GM21529 (cell line): ENCODE measurements around the gene HIC1.

Experiments
- ATAC-seq: cut with Tn5 transposase; IDR thresholded peaks from one replicate; pipeline ENCODE4 v1.9.1; 2021; ENCODE audit not compliant: unreplicated experiment

HIC1 gene

DNA sequence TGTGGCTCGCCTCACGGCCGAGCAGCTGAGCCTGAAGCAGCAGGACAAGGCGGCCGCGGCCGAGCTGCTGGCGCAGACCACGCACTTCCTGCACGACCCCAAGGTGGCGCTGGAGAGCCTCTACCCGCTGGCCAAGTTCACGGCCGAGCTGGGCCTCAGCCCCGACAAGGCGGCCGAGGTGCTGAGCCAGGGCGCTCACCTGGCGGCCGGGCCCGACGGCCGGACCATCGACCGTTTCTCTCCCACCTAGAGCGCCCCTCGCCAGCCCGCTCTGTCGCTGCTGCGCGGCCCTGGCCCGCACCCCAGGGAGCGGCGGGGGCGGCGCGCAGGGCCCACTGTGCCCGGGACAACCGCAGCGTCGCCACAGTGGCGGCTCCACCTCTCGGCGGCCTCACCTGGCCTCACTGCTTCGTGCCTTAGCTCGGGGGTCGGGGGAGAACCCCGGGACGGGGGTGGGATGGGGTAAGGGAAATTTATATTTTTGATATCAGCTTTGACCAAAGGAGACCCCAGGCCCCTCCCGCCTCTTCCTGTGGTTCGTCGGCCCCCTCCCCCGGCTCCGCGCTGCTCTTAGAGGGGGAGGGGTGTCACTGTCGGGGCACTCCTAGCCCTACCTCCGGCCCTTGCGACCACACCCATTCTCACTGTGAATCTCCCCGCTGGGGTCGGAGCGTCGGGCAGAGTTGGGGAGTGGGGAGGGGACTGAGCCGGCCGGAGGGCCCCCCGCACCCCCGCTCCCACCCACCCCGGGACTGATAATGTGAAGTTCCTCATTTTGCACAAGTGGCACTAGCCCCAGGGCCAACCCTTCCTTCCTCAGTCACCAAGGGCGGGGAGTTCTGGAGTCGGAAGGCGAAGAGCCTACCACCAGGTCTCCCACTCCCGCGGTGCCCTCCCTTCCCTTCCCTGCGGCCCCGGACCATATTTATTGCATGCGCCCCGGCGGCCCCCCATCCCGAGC, 4.0 kb downstream of the HIC1 start:
- ATAC-seq = no peak

DNA sequence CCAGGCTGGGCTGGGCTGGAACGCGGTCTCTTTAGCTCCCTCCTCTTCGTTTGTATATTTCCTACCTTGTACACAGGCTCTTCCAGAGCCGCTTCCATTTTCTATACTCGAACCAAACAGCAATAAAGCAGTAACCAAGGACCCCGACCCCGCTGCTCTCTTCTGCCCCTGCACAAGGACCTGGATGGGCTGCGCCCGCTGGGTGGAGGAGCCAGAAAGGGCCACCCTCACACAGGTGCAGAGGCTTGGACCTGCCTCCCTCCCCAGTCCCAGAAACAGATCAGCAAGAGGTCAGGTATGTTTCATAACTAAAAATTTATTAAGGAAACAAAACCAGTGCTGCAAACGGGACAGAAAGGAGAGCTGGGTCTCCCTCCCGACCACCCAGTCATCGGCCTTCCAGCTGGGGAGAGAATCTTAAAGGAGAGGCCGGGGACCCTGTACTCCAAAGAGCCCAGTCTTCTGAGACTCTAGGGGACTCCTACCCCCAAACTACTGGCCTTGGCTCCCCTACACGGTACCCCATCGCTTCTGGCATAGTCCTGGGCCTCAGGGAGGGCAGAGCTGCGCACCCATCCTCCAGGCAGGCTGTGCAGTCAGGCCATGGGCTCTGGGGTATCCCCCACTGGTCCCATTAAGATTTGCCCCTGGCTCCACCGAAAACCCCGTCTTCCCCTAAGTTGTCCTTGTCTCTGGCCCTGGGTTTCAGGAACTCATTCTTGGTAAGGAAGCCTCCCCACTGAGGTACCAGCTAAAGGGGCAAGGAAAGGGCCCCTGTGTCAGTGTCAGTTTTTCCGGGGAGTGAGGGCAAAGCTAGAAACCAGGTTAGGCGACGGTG, 4.9 kb downstream of the HIC1 start:
- no peak for ATAC-seq

DNA sequence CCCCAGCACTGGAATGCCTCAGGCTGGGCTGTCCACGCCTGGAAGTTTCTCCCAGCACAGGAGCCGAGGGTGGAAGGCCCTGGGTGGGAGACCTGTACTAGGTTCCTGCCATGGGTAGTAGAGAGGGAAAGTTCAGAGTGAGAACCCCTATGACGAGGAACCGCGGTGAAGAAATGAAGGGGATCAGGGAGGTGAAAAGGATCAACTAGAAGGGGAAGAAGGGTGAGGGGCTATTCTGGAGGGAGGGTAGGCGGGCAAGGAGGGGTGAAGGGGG, 5.4 kb downstream of the HIC1 start:
- no peak for ATAC-seq

DNA sequence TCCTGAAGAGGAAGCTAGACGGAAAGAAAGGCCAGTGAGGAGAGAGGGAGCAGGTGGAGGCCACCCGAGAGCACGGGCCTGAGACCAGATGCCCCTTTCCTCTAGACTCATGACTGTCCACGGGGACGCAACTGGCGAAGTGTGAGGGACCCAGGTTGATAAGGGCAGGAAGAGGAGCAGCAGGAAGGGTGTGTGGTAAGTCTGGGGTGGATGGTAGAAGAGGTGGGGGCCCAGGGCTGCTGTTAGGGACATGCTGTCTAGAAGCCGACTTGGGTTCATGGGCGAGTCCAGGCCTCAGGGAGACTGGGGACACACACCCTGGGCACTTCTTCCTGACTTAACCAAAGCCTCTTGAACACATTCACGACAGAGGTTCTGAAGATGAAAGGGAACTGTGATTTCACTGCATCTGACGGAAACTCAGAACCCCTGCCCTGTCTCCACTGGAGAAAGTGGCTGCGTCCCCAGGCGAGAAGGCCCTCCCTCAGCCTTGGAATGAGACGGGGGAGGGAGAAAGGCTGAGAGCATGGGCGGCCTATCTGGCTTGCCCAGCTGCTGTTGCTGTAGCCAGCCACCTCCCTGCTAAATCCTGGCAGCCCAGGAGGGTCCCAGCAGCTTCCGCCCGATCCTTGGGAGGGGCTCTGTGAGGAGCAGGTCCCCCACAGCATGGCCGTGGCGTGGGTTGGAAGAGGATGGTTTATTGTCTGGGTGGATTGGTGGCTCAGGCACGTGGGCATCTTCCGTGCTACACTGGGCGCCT, 6.0 kb downstream of the HIC1 start:
- ATAC-seq = no peak

DNA sequence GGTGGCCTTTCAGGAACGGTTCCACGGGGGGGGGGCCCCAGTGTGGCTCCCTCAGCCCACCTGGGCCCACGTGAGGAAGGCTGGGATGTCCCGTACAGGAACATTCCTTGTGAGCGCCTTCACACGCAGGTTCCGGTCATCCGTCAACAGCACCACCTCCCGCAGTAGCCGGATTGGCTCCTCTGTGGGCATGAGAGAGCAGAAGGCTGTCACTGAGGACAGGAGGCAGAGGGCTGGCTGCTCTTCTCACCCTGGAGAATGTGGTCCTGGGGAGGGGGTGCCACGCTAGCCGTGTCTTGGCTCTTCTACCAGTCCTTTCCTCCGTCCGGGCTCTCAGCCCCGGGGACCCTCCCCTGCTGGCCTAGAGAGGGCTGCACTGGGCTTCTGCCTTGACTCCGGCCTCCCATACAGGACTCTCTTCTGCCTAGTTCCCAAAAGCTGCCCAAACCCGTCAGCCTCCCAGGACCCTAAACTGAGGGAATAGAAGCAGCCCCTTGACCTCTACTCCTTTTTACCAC, 6.6 kb downstream of the HIC1 start:
- no peak for ATAC-seq

DNA sequence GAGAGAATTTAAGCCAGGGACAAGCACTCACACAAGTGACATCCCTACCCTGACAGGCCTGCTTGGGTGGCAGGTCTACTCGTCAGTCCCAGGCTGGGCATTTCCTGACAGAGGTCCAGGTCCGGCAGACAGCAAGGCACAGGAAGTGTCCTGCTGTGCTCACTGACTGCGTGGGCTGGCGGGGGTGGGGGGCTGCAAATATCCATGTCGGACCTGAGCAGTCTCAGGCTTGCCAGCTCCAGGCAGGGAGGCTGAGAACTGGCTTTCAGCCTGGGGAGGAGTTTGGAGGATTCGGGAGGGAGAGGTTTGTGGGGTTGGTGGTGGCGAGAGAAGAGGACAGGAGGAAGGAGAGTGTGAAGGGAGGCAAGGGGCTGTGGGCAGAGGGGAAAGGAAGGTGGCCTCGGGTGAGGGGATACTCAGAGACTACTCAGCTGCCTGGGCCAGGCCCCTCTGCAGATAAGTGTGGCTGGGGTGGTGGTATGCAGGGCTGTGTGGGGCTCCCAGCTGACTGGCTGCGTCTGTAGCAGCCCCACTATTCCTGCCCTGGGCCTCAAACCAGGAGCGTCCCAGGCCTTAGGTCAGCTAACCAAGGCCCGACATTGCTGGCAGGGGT, 7.8 kb downstream of the HIC1 start:
- ATAC-seq = no peak

DNA sequence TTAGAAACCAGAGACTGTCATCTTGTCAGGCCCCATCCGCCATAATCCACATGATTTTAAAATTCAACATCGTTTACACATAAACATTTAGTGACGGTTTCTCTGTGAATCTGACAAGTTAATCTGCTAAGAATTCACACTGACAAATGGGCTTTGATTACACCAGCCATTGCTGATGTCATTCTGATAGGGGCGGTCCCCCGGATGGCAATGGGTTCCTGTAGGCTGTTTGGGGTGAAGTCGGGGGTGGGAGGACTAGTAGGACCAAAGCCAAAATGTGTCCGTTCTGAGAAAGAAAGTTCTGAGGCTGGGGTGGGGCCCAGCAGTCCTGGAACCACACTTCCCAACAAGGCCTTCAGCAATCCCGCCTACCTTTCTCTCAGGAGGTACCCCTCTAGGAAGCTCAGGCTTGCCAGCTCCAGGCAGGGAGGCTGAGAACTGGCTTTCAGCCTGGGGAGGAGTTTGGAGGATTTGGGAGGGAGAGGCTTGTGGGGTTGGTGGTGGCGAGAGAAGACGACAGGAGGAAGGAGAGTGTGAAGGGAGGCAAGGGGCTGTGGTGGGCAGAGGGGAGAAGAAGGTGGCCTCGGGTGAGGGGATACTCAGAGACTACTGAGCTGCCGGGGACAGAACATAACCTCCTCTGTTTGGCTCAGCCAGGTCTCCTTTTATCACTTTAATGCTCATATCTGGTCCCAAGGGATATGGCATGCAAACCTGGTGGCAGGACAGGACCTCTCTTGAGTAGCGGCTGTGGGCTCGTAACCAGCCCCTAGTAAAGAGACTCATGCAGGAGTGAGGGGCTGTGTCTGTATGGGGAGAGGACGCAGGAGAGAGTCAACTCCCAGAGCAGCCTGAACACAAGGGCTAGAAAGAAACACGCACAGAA, 8.6 kb downstream of the HIC1 start:
- ATAC-seq = no peak

DNA sequence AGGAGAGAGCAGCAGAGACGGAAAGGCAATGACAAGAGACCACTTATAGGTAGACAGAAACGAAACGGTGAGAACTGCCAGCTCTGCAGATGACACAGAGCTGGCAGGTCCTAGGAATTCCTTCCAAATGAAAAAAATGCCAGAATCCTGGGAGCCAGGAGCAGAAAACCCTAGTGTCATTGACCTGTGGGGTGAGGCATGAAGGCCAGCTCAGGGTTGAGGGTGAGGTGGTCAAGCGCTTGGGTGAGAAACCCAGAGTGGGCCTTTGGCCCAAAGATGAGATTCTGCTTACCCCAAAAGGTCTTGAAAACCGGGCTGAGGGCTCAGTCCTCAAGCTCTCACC, 9.2 kb downstream of the HIC1 start:
- no peak for ATAC-seq

DNA sequence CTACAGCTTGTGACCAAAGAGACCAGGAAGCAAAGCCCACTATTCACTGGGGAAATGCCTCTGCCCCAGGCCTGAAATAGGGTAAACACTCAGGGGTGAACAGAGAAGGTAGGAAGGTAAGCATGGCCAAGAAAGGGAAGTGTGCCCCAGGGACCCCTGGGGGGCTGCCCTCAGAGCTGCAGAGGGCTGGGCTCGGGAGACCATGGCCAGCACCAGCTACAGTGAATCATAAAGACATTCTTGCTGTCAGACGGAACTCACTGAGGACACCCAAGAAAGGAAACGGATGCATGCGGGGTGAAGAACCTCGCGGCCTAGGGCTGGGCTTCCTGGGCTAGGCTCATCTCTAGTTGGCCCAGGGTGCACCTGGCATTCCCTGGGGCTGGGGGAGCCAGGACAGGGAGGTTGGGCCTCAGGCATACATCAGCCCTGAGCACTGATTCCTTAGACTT, 9.6 kb downstream of the HIC1 start:
- no peak for ATAC-seq

DNA sequence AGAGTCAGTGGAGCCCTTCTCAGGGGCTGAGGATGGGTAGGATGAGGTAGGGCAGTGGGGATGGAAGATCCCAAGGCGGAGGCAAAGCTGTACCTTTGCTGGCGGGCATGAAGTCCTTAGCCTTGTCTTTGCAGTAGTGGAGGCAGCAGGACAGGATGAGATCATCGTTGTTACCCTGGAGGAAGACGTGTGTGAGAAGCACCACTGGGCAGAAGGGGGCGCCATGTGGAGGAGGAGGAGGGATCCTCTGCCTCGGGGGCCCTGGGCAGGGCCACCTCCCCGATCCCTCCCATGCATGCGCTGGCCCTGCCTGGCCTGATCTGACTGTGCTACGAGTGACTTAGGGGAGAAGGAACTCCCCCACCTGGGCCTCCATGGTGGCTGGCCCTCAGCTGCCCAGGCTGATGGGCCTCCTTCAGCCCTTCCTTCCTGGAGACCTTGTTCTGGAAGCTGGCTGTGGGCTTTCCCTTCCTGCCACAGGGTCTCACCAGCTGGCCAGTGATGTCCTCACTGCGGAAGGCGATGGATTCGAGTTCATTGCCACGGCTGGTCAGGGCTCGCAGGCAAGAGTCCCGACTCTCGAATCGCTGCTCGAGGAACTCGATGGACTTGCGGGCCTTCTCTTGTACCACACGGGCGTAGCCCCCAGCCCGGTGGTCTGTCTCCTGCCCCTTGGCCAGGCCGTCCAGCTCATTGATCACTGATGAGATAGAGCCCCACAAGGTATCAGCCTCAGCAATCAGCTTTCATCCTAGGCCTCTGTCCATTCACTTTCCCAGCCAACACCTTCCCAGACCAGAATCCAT, 10.3 kb downstream of the HIC1 start:
- no peak for ATAC-seq

DNA sequence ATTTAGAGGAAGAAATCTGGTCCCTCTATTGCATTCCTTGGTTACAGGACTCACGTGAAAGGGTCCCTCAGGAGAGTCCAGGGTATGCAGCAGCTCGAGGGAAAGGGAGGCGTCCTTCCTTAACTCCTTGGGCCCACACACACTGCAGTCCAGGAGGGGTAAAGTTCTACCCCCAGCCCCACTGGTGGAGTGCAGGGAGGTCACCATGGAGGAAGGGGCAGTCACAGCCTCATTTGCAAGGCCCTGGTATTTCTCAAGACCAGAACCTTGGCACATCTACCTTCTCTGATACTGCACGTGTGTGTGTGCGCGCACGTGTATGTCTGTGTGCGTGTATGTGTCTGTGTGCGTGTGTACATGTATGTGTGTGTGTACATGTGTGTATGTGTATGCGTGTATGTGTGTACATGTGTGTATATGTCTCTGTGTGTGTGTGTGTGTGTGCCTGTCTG, 11.1 kb downstream of the HIC1 start:
- no peak for ATAC-seq

DNA sequence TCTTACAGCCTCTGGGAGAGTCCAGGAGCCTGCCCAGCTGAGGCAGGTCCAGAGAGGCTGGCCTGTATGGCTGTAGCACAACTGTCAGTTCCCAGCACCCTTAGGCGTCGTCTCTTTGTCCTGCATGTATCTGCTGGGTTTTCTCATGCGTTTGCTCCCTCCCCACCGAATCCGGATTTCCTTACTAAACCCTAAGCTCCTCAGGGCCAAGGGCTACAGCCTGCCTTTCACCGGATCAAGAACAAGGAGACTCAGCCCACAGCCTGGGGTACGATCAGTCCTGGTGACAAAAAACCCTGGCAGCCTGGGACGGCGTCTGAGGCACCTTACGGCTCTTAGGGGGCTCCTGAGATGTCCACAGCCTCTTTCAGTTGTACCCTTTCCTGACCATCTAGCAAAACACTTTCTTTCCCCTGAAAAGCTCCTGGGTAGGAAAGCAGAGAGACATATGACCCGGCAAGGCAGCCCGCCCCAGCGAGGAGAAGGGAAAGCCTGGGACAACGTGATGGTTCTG, 12.2 kb downstream of the HIC1 start:
- ATAC-seq = no peak

DNA sequence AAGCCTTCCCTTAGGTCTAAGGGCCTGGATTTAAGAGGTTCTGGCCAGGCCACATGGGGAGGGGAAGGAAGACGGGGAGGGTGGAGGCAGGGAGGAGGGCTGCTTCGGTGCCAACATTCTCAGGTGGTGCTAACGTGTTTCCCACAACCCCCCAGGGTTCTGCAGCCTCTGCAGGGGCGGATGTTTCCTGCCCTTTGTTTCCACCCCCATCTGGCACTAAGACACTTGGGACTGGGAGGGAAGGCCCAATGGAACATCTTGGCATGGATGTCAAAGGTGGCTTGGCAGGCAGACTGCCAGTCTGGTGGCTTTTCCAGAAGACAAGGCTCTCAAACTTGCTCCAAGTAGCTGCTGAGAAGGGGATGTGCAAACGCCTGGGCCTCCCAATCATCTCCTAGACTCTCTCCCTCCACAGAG, 12.7 kb downstream of the HIC1 start:
- ATAC-seq = no peak

DNA sequence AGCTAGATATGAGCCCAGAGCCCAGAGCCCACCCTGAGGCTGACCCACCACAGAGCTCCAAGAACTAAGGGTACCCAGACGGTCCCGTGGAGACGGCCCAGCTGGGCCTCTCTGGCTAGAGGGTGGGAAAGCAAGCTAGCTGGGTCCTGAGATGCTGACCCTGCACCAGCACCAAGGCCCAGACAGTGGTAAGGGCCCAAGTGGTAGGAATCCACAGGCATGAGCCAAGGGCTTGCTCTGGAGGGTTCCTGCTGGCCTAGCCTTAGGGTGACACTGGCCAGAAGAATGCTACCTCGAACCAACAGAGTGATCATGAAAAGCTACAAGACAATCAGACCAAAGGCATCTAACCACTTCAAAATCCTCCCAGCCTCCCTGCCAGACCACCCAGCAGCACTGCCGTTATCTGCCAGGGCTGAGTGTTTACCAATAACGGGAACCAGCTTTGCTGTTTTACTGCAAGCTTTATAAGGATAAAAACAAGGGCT, 13.2 kb downstream of the HIC1 start:
- ATAC-seq = no peak

DNA sequence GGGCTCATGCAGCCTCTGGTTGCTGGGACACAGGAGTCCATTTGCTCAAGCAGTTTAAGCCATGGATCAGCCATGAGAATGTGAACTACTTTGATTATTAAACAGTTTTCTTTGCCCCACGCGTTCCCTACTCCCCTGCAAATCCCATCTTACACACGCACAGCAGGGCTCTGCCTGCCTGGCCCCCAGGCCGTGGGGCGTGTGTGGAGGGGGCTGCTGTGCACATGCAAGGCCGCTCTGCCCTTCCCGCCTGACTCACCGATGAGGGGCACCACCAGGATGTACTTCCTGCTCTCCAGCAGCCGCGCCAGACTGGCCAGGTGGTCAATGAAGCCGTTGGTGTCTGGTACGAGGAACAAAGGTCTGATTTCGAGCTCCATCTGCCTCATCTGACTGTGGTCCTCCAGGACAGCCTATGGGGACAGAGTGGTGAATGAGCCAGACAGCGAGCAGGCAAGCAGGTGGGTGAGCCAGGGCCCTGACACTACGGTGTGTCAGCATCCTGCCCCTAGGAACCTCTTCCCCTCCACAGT, 13.7 kb downstream of the HIC1 start:
- no peak for ATAC-seq

DNA sequence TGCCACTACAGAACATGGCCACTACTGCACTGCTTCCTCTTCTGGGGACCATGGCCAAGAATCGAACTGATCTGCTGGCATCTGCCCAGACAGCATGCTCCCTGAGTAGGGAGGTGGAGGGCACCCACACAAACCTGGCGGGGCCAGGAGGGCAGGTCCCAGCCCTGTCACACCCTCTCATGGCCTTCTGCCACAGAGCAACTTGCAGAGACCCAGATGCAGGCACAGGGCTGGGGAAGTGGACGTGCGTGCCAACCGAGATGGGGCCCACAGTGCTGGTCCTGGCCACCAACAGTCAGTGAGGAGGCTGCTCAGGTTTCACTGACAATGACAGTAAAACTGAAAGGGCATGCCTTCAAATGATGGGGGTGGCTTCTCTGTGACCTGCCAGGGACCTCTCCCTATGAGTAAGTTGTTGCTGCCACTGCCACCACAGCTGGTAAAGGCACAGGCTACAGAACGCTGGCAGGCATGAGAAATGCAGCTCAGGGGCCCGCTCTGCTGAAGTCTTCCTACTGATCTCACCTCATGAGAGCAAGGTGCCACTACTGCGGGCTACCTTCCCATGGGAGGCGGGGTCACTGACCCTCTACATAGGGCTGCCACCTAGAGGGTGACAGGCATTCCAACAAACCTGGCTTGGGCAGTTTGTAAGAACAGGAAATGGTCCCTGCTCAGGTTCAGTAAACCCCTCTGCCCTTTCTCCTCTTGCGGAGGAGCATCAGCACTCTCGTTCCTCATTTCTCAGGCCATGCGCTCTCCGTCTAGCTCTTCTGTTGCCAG, 15.5 kb downstream of the HIC1 start:
- ATAC-seq = peak; percentile 78

DNA sequence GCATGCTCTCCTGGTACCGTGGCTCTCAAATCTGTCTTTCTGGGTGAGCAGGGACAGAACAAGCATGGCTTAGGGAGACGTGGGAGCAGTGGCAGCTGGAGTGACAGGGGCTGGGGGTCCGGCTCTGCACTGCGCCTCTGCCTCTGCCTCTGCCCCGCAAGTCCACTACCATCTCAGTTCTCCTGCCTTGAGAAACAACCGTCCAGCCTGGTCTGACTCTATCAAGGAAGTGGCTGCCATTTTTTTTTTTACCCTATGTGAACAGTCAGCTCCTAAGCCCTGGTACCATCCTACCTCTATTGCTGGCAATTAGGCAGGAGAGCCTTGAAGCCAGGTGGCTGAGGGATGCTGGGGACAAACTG, 16.1 kb downstream of the HIC1 start:
- no peak for ATAC-seq
